ENCODE measurements around the gene GALNT8. TPM values are rescaled to one million over a fixed set of nuclear protein-coding genes. Genes with fewer than 3 reads are reported as not detected.

The GALNT8 gene
- polyA plus RNA-seq, 3 donors = 0.04 TPM; not detected in 2

DNA sequence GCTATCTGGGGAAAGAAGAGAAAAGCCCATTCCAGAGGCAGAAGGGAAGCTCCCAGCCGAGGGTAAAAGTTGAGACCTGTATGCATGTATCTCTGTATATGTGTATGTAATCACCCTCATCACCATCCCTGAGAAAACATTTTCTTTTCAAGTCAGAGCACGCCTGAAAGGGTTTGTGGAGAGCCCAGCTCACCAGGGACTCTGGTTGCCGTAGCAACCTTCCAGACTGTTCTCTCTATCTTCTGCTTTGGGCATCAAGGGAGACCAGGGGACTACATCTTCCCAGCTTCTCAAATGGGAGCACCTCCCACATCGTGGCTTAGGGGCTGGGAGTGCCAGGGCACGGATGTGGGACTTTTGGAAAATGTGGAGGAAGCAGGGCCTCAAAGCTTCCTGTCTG, 93.5 kb downstream of the GALNT8 start:
- H3K4me3 Mint-ChIP-seq = no peak overlapping the region
- peaks cover 0 to 5% of the 10 kb centered on the region in 2 donors for H3K9me3 ChIP-seq (replicated peaks in 1 of 2; ENCODE audit: control insufficient read depth in 1 of 2, insufficient read depth in 1 of 2, low read length in 2 of 2)
- H3K9ac ChIP-seq (ENCODE audit: insufficient read depth, low read length, poor library complexity, severe bottlenecking) = no peak overlapping the region
- H3K4me3 ChIP-seq (replicated peaks in 1 of 3; ENCODE audit: low read depth in 2 of 3, low read length in 3 of 3) = no peak overlapping the region
- no peaks in the 10 kb centered on the region for H3K79me2 ChIP-seq (ENCODE audit: insufficient read depth, low read length)
- no peak overlapping the region for H2AFZ ChIP-seq (ENCODE audit: insufficient read depth, low read depth, low read length, poor library complexity, severe bottlenecking)
- H3K4me1 ChIP-seq (ENCODE audit: control insufficient read depth in 1 of 2, insufficient read depth in 2 of 2, low read length in 2 of 2) = peaks cover 0 to 5% of the 10 kb centered on the region in 2 donors
- no peak overlapping the region for H3K27ac Mint-ChIP-seq
- H3K9me3 Mint-ChIP-seq = peaks cover 0 to 4% (median 0%) of the 10 kb centered on the region in 7 donors
- H3K27me3 ChIP-seq (ENCODE audit: control insufficient read depth in 2 of 2, insufficient read depth in 2 of 2, low read length in 2 of 2) = peaks cover 10 to 20% of the 10 kb centered on the region in 2 donors
- peaks cover 37 to 39% (median 39%) of the 10 kb centered on the region in 3 donors for H3K27me3 Mint-ChIP-seq (ENCODE audit: low read depth in 3 of 3)
- 100% methylated on average over 1 of the region's 5 CpGs for whole genome bisulfite sequencing (ENCODE audit: insufficient coverage)
- TF ChIP-seq, protein P1, sequence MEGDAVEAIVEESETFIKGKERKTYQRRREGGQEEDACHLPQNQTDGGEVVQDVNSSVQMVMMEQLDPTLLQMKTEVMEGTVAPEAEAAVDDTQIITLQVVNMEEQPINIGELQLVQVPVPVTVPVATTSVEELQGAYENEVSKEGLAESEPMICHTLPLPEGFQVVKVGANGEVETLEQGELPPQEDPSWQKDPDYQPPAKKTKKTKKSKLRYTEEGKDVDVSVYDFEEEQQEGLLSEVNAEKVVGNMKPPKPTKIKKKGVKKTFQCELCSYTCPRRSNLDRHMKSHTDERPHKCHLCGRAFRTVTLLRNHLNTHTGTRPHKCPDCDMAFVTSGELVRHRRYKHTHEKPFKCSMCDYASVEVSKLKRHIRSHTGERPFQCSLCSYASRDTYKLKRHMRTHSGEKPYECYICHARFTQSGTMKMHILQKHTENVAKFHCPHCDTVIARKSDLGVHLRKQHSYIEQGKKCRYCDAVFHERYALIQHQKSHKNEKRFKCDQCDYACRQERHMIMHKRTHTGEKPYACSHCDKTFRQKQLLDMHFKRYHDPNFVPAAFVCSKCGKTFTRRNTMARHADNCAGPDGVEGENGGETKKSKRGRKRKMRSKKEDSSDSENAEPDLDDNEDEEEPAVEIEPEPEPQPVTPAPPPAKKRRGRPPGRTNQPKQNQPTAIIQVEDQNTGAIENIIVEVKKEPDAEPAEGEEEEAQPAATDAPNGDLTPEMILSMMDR (IDR thresholded peaks at IDR 0.05) = no peak
- no peak overlapping the region for H3K27ac ChIP-seq (ENCODE audit: low read depth in 1 of 2, low read length in 2 of 2)
- no peak for DNase-seq
- H3K4me1 Mint-ChIP-seq = no peaks in the 10 kb centered on the region
- no peaks in the 10 kb centered on the region for H3K36me3 ChIP-seq (replicated peaks in 1 of 2; ENCODE audit: control insufficient read depth in 1 of 2, insufficient read depth in 2 of 2, low read length in 2 of 2)
- H3K4me2 ChIP-seq (replicated peaks; ENCODE audit: extremely low read depth, low read length, poor library complexity, severe bottlenecking) = no peak overlapping the region
- intact Hi-C loops (cut with micrococcal nuclease) = no loop called here
- no peaks in the 10 kb centered on the region for H4K20me1 ChIP-seq (ENCODE audit: insufficient read depth, low read length)
- H3K36me3 Mint-ChIP-seq = no peaks in the 10 kb centered on the region

DNA sequence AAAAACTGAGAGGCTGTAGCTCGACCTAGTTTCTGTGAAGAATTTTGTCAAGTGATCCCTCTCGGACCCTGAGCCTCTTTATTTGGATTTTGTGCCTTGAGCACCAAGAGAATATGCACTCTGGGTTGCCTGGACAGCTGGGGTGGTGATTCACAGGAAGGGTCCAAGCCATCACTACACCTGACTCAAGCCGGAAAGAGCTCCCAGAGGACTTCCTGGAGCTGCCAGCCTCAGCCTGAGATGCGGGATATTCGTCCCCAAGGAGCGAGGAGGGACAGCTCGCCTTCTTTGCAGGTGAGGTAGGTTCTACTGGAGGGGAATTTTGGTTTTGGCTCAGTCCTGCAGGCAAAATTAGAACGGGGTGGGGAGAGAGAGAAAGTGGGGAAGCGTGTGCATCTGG, 94.3 kb downstream of the GALNT8 start:
- WGBS (ENCODE audit: insufficient coverage) = 85% methylated on average over 7 of the region's 9 CpGs
- Histone ChIP-seq H3K4me1 (ENCODE audit: control insufficient read depth in 1 of 2, insufficient read depth in 2 of 2, low read length in 2 of 2) (peaks cover 3% of the 10 kb centered on the region in 2 donors), H2AFZ (ENCODE audit: insufficient read depth, low read depth, low read length, poor library complexity, severe bottlenecking) (no peak overlapping the region), H3K9me3 (replicated peaks in 1 of 2; ENCODE audit: control insufficient read depth in 1 of 2, insufficient read depth in 1 of 2, low read length in 2 of 2) (peaks cover 0 to 4% of the 10 kb centered on the region in 2 donors), H3K79me2 (ENCODE audit: insufficient read depth, low read length) (no peaks in the 10 kb centered on the region), H3K4me3 (replicated peaks in 1 of 3; ENCODE audit: low read depth in 2 of 3, low read length in 3 of 3) (no peak overlapping the region), H3K27me3 (ENCODE audit: control insufficient read depth in 2 of 2, insufficient read depth in 2 of 2, low read length in 2 of 2) (peaks cover 8 to 14% of the 10 kb centered on the region in 2 donors), H3K27ac (ENCODE audit: low read depth in 1 of 2, low read length in 2 of 2) (no peak overlapping the region), H4K20me1 (ENCODE audit: insufficient read depth, low read length) (no peaks in the 10 kb centered on the region), H3K4me2 (replicated peaks; ENCODE audit: extremely low read depth, low read length, poor library complexity, severe bottlenecking) (no peak overlapping the region), H3K36me3 (replicated peaks in 1 of 2; ENCODE audit: control insufficient read depth in 1 of 2, insufficient read depth in 2 of 2, low read length in 2 of 2) (no peaks in the 10 kb centered on the region), H3K9ac (ENCODE audit: insufficient read depth, low read length, poor library complexity, severe bottlenecking) (no peak overlapping the region)
- Mint-ChIP-seq H3K4me1 (peaks cover 5% of the 10 kb centered on the region), H3K36me3 (no peaks in the 10 kb centered on the region), H3K27ac (no peak overlapping the region), H3K4me3 (no peak overlapping the region), H3K9me3 (peaks cover 0 to 2% (median 0%) of the 10 kb centered on the region in 7 donors), H3K27me3 (ENCODE audit: low read depth in 3 of 3) (peaks cover 32 to 34% (median 33%) of the 10 kb centered on the region in 3 donors)
- DNase-seq = no peak
- TF ChIP-seq, protein P1 (IDR thresholded peaks at IDR 0.05) = no peak
- intact Hi-C loops (cut with micrococcal nuclease) = no loop called here
